ENCODE data around the gene GAREM1.

- TF ChIP-seq CTCF (conservative IDR thresholded peaks at IDR 0.05) (no peak), ZFX (IDR thresholded peaks at IDR 0.05) (no peak)
Measured at GRCh38 chr18:32373995-32374394, 96.7 kb downstream of the GAREM1 start.
